C4-2B (cell line): Measurements from ENCODE around the gene TRIM10.

Experiments
- H3K27ac ChIP-seq: fragments of 450-650 bp; 2 replicates; pipeline ENCODE4 v1.5.1; 2017
- ZFX ChIP-seq: fragments of 450-650 bp; IDR thresholded peaks from 2 replicates; pipeline ENCODE4 v1.6.1; 2017
- TF ChIP-seq, protein P1 (sequence below): fragments of 450-650 bp; conservative IDR thresholded peaks from 2 replicates; pipeline ENCODE4 v1.5.1; 2017; ENCODE audit warnings: mild to moderate bottlenecking

TRIM10 gene, protein sequence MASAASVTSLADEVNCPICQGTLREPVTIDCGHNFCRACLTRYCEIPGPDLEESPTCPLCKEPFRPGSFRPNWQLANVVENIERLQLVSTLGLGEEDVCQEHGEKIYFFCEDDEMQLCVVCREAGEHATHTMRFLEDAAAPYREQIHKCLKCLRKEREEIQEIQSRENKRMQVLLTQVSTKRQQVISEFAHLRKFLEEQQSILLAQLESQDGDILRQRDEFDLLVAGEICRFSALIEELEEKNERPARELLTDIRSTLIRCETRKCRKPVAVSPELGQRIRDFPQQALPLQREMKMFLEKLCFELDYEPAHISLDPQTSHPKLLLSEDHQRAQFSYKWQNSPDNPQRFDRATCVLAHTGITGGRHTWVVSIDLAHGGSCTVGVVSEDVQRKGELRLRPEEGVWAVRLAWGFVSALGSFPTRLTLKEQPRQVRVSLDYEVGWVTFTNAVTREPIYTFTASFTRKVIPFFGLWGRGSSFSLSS

DNA sequence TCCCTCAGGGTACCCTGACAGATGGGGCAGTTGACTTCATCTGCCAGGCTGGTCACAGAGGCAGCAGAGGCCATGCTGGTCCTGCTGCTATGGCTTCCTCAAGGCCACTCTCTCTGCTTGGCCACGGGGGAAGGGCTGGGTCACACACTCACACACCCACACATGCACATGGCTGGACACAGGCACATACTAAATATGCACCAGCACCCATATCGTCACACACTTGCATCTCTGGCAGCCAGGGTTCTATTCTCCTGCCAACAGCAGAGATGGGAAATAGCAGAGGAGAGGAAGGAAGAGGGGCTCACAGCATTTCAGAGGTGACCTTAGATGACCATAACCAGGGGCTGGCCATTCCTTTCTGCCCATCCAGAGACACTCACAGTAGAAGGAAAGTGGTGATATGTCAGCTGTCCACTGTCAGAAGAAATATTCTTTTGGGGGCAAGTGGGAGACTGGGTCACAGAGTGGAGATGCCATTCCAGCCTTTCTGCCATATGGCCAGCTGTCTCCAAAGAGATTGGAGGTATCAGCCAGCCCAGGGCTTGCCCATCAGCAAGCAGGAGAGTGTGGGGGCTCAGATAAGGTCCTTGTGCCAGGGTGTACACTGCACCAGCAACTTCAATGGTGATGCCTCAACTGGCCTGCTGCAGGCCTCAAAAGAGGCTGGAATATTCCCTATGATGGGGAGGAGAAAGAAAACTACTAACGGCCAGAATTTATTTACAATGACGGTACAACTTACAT is at the start of gene TRIM10:
TRIM10 (minus strand) TSS at position 427 of the 747 bp plus-strand sequence; CDS start at position 74, 353 bp downstream.
- H3K27ac ChIP-seq: no peak within 1 kb of the TSS
- TF ChIP-seq, protein P1, sequence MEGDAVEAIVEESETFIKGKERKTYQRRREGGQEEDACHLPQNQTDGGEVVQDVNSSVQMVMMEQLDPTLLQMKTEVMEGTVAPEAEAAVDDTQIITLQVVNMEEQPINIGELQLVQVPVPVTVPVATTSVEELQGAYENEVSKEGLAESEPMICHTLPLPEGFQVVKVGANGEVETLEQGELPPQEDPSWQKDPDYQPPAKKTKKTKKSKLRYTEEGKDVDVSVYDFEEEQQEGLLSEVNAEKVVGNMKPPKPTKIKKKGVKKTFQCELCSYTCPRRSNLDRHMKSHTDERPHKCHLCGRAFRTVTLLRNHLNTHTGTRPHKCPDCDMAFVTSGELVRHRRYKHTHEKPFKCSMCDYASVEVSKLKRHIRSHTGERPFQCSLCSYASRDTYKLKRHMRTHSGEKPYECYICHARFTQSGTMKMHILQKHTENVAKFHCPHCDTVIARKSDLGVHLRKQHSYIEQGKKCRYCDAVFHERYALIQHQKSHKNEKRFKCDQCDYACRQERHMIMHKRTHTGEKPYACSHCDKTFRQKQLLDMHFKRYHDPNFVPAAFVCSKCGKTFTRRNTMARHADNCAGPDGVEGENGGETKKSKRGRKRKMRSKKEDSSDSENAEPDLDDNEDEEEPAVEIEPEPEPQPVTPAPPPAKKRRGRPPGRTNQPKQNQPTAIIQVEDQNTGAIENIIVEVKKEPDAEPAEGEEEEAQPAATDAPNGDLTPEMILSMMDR: no peak
- no peak for TF ChIP-seq ZFX

DNA sequence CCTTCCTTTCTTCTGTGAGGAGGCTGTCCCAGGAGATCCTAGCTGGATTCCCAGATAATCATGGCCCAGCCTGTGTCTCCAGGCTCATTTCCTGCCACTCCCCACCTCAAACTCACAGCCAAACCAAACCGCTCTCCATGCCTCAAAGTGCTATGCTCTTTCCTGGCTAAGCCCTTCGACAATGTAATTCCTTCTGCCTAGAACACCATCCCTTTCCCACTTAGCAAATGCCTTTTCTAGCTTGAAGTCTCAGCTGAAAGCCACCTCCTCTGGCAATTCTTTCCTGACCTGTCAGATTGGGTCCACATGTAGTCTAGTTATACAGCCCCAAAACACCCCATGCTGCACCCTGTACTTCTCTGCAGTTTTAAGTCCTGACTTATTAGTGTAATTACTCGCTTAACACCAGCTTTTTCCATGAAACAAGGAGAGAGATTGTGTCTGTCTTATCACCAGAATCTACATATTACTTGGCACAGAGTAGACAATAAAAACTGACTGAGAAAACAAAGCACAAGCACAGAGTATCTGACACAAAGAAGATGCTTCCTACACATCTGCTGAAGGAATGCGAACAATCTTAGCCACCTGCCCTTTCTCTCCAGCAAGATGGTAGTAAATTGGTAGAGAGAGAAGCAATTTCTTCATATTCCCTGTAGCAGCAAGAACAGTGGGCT is 46.7 kb upstream of the TRIM10 start:
- TF ChIP-seq, protein P1: no peak
- TF ChIP-seq ZFX: no peak
- H3K27ac ChIP-seq: peak overlapping the region; percentile 44

DNA sequence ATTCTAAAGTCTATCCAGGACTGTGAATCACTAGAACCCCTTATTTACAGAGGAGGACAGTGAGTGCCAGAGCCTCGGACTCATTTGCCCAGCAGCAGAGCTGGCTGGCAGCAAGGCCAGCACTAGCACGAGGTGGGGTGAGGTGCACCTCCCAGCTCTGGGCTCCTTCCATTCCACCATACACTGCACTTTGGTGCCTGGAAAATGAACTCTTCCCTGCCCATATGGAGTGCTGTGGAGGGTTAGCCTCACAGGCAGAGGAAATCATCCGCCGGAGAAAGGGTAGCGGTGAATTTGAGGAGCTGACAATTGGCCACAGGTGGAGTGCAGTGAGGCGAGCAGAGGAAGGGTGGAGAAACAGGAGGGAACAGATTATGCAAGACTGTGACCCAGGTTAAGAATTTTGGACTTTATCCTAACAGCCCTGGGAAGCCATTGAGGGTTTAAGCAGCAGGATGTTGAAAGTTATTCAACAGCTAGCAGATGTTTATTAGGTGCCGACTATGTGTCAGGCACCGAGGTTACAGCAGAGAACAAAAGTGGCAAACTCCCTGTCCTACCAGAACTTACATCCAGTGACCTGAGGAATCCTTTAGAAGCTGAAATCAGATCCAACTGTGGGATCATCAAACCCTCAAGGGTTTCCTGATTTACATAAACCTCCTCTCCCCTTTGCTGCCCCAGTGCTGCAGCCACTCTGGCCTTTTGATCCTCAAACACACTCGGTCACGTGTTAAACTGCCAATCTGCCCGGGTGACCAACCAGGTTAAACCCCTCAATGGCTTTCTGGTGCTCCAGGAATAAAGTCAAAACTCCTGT is 46.0 kb upstream of the TRIM10 start:
- H3K27ac ChIP-seq: peak overlapping the region; percentile 44
- TF ChIP-seq ZFX: no peak
- TF ChIP-seq, protein P1: no peak

DNA sequence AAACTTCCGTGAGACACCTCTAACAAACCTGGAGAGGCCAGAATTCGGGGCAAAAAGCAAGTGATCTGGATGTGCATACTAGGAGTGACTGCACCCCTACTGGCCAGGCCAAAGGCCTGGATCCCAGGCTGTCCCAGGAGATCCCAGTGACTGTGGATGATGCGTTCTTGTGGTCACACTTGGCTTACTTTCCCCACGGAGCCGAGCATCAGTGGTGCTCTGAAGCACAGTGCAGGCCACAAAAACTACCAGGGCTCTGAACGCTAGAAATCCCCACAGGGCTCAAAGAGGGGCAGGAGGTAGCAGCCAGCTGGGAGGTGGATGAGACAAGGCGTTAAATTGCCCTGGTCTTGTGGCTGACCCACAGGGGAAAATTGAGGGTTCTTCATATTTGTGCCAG is 45.1 kb upstream of the TRIM10 start:
- H3K27ac ChIP-seq: no peak overlapping the region
- no peak for TF ChIP-seq ZFX

DNA sequence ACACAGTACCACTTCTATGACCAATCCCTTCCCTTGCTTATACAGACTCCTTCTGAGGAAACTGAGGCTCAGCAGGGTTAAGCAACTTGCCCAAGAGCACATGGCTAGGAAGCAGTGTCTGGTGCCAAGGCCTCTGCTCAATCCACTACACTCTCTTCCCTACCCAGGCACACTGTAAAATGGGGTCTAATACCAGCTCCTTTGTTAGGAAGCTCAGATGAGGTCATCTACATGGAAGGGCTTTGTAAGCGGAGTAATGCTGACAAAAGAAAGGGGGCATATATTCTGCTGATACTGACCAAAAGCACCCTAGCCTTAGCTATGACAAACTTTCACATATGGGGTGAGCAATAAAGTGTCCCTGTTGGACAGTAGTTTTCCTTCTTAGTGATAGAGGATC is 43.1 kb upstream of the TRIM10 start:
- H3K27ac ChIP-seq: no peak overlapping the region
- TF ChIP-seq, protein P1: no peak
- TF ChIP-seq ZFX: no peak

DNA sequence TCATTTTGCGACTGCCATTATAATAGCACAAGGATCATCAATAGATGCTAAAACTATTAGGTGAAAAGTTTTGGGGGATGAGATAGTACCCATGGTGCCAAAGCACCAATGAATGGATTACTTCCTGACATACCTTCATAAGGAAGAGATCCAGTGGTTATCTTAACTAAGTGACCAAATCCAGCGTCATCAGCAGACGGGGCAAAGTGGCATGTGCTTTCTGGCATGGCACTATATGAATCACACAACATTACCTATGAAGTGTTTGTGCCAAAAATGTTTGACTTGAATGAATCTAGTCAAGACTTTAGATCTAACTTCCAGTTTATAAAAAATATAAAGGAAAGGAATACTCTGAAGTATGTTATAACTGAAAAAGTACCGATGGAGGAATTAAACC is 41.4 kb upstream of the TRIM10 start:
- TF ChIP-seq ZFX: no peak
- TF ChIP-seq, protein P1: no peak
- H3K27ac ChIP-seq: no peak overlapping the region
